Stimulated activated CD4-positive, alpha-beta T cell treated with anti-CD3 and anti-CD28 coated beads, Interleukin-4, amount 100 ng/mL, for 1 hour (primary cell): ENCODE results near the gene FBXL16.
A peak's percentile ranks its signal among the peaks of the same experiment; 100 is the strongest.
"Not testable (repeated sequence)": the region's sequence is repeated elsewhere in the genome, so short reads cannot be mapped to it uniquely, and the experiment has no call there.

Source experiments
- DNase-seq: peaks from one replicate; pipeline ENCODE4 v3.0.0-alpha.2; 2020

The FBXL16 gene

GRCh38 chr16:708019-708418, 2.4 kb upstream of the FBXL16 start:
- no peak for DNase-seq

- no peak for DNase-seq
Observed at GRCh38 chr16:707062-707538, 1.5 kb upstream of the FBXL16 start.

GRCh38 chr16:706189-707061, 824 bp upstream of the FBXL16 start:
- DNase-seq, result no peak

GRCh38 chr16:704552-705380, 835 bp downstream of the FBXL16 start:
- no peak for DNase-seq

GRCh38 chr16:704047-704446, 1.6 kb downstream of the FBXL16 start:
- no peak for DNase-seq

- no peak for DNase-seq
Observed at GRCh38 chr16:703406-703805, 2.2 kb downstream of the FBXL16 start.

- DNase-seq, result no peak
Observed at GRCh38 chr16:702341-702740, 3.3 kb downstream of the FBXL16 start.

- peak; percentile 61 for DNase-seq
Observed at GRCh38 chr16:700684-701584, 4.7 kb downstream of the FBXL16 start.

- DNase-seq, result no peak
Observed at GRCh38 chr16:698911-699671, 6.5 kb downstream of the FBXL16 start.

- peak; percentile 69 for DNase-seq
Observed at GRCh38 chr16:695355-696089, 10.1 kb downstream of the FBXL16 start.

GRCh38 chr16:694863-695354, 10.7 kb downstream of the FBXL16 start:
- no peak for DNase-seq

GRCh38 chr16:694187-694862, 11.3 kb downstream of the FBXL16 start:
- DNase-seq, result no peak

- no peak for DNase-seq
Observed at GRCh38 chr16:693766-694165, 11.8 kb downstream of the FBXL16 start.

GRCh38 chr16:693364-693763, 12.2 kb downstream of the FBXL16 start:
- no peak for DNase-seq

- DNase-seq, result no peak
Observed at GRCh38 chr16:692356-693108, 13.1 kb downstream of the FBXL16 start.

- not testable (repeated sequence) for DNase-seq
Observed at GRCh38 chr16:691242-691641, 14.4 kb downstream of the FBXL16 start.

GRCh38 chr16:689175-689897, 16.3 kb downstream of the FBXL16 start:
- no peak for DNase-seq

GRCh38 chr16:687499-687898, 18.1 kb downstream of the FBXL16 start:
- no peak for DNase-seq
